SU-DHL-6 (cell line): Measurements from ENCODE around the gene ARID3B.

Source experiments
- CTCF ChIP-seq: fragments of 200-600 bp; sonication (generic); IDR thresholded peaks from one replicate; pipeline ENCODE4 v1.5.1; 2017; ENCODE audit warnings: antibody characterized with exemption, mild to moderate bottlenecking, low read length, moderate library complexity; ENCODE audit not compliant: insufficient read depth, poor library complexity, severe bottlenecking
- EZH2phosphoT487 ChIP-seq: fragments of 200-600 bp; sonication (generic), shearing (Covaris generic); conservative IDR thresholded peaks from 2 replicates; pipeline ENCODE4 v1.6.1; 2018; ENCODE audit warnings: mild to moderate bottlenecking, antibody characterized with exemption, low read length, moderate library complexity, mixed read lengths

- TF ChIP-seq CTCF (no peak), EZH2phosphoT487 (no peak)
Observed at GRCh38 chr15:74528876-74529275, 12.1 kb upstream of the ARID3B start.
